K562 (cell line): Measurements from ENCODE around the gene TRANK1. TPM values are rescaled to one million over a fixed set of nuclear protein-coding genes. Genes with fewer than 3 reads are reported as not detected.

Experiments
- ATF7 ChIP-seq: fragments of 450-650 bp; IDR thresholded peaks from 2 replicates; pipeline ENCODE4 v1.7.1; 2014; ENCODE audit warnings: mild to moderate bottlenecking, moderate library complexity
- CC2D1A ChIP-seq: fragments of 450-650 bp; IDR thresholded peaks from 2 replicates; pipeline ENCODE4 v1.6.1; 2017; ENCODE audit warnings: mild to moderate bottlenecking
- ELF4 ChIP-seq: fragments of 450-650 bp; formaldehyde crosslinking; IDR thresholded peaks from 2 replicates; pipeline ENCODE4 v1.4.0; 2022; ENCODE audit warnings: missing genetic modification characterization
- ETV5 ChIP-seq: sonication (generic); formaldehyde crosslinking; IDR thresholded peaks from 2 replicates; pipeline ENCODE4 v1.4.0; 2020; ENCODE audit warnings: low read depth, mild to moderate bottlenecking, missing genetic modification reagents
- EZH2 ChIP-seq: IDR thresholded peaks from 2 replicates; pipeline ENCODE4 v1.6.1; 2012; ENCODE audit warnings: low read depth, mild to moderate bottlenecking, inconsistent platforms, low read length, borderline replicate concordance
- HEY1 ChIP-seq: fragments of 250-450 bp; sonication (Bioruptor Pico); IDR thresholded peaks from 2 replicates; pipeline ENCODE4 v1.5.0; 2020; ENCODE audit warnings: mild to moderate bottlenecking, moderate library complexity, borderline replicate concordance
- JUND ChIP-seq, 2 experiments: IDR thresholded peaks; 2 replicates in 1 of 2; 3 replicates in 1 of 2; pipeline ENCODE4 v1.6.1; 2011; ENCODE audit warnings: borderline replicate concordance in 2 of 2, low read depth in 2 of 2, low read length in 2 of 2, improper control_type of control experiment in 1 of 2, missing biosample characterization in 1 of 2, missing genetic modification characterization in 1 of 2, missing genetic modification reagents in 1 of 2
- L3MBTL2 ChIP-seq: fragments of 450-650 bp; IDR thresholded peaks from 2 replicates; pipeline ENCODE4 v1.6.1; 2016; ENCODE audit warnings: mild to moderate bottlenecking, moderate library complexity
- MAFG ChIP-seq: fragments of 450-650 bp; conservative IDR thresholded peaks from 2 replicates; pipeline ENCODE4 v1.6.1; 2016; ENCODE audit warnings: missing genetic modification characterization, missing compliant biosample characterization
- MTA3 ChIP-seq: fragments of 450-650 bp; formaldehyde crosslinking; IDR thresholded peaks from 2 replicates; pipeline ENCODE4 v1.6.1; 2017; ENCODE audit warnings: mild to moderate bottlenecking, borderline replicate concordance
- NR1H2 ChIP-seq: sonication (generic); formaldehyde crosslinking; IDR thresholded peaks from 2 replicates; pipeline ENCODE4 v1.4.0; 2020; ENCODE audit warnings: mild to moderate bottlenecking, missing genetic modification reagents
- RBBP5 ChIP-seq: fragments of 200-600 bp; sonication (generic); IDR thresholded peaks from 2 replicates; pipeline ENCODE4 v1.6.1; 2012; ENCODE audit warnings: borderline replicate concordance, mild to moderate bottlenecking, low read length, control low read depth, inconsistent platforms; ENCODE audit not compliant: insufficient read depth, poor library complexity, severe bottlenecking
- SMAD3 ChIP-seq: fragments of 450-650 bp; formaldehyde crosslinking; conservative IDR thresholded peaks from 2 replicates; pipeline ENCODE4 v1.4.0; 2020; ENCODE audit warnings: mild to moderate bottlenecking
- SMARCE1 ChIP-seq: fragments of 450-650 bp; IDR thresholded peaks from 2 replicates; pipeline ENCODE4 v1.7.1; 2016; ENCODE audit warnings: mild to moderate bottlenecking
- SNIP1 ChIP-seq: fragments of 450-650 bp; IDR thresholded peaks from 2 replicates; pipeline ENCODE4 v1.7.1; 2017; ENCODE audit warnings: low read depth, mild to moderate bottlenecking
- SP2 ChIP-seq: IDR thresholded peaks from 2 replicates; pipeline ENCODE4 v1.6.1; 2011; ENCODE audit warnings: mild to moderate bottlenecking, low read depth, low read length, moderate library complexity; ENCODE audit not compliant: poor library complexity, severe bottlenecking; ENCODE audit errors: extremely low read depth
- SRSF1 ChIP-seq: fragments of 200-400 bp; formaldehyde crosslinking; IDR thresholded peaks from 2 replicates; pipeline ENCODE4 v1.6.1; 2017; ENCODE audit warnings: mild to moderate bottlenecking, low read depth, low read length, moderate library complexity
- SRSF3 ChIP-seq: fragments of 200-400 bp; formaldehyde crosslinking; IDR thresholded peaks from 2 replicates; pipeline ENCODE4 v1.6.1; 2016; ENCODE audit warnings: mild to moderate bottlenecking, low read length, moderate library complexity; ENCODE audit not compliant: insufficient read depth
- SRSF7 ChIP-seq: fragments of 200-400 bp; formaldehyde crosslinking; optimal IDR thresholded peaks from 2 replicates; pipeline ENCODE3; 2017; ENCODE audit warnings: mild to moderate bottlenecking, low read depth, low read length
- TAL1 ChIP-seq: fragments of 450-650 bp; IDR thresholded peaks from 2 replicates; pipeline ENCODE4 v1.6.1; 2016; ENCODE audit warnings: mild to moderate bottlenecking
- TCFL5 ChIP-seq: fragments of 250-450 bp; sonication (Bioruptor Pico); conservative IDR thresholded peaks from 2 replicates; pipeline ENCODE4 v1.6.1; 2021; ENCODE audit warnings: mild to moderate bottlenecking, moderate library complexity, matching md5 sums
- ZKSCAN1 ChIP-seq: fragments of 150-350 bp; IDR thresholded peaks from 2 replicates; pipeline ENCODE4 v1.6.1; 2016; ENCODE audit warnings: low read depth, low read length
- ZNF57 ChIP-seq: fragments of 450-650 bp; formaldehyde crosslinking; IDR thresholded peaks from 2 replicates; pipeline ENCODE4 v1.4.0; 2020; ENCODE audit warnings: mild to moderate bottlenecking, moderate library complexity
- ZNF589 ChIP-seq: fragments of 200-800 bp; sonication (Bioruptor generic); IDR thresholded peaks from 2 replicates; pipeline ENCODE4 v1.6.1; 2016; ENCODE audit warnings: low read depth, missing genetic modification characterization, missing compliant biosample characterization
- polyA plus RNA-seq, 8 experiments: library from polyadenylated mRNA; depleted of rRNA in 4 of 8; stranded (reverse) in 5 of 8; unstranded in 3 of 8; fragments of >200 nt; fragmentation: Nextera tagmentation in 2 of 8; fragmentation: Illumina TruSeq in 1 of 8; extraction: Ambion mirVana in 2 of 8; extraction: Trizol in 1 of 8; gene quantifications; 2 replicates each; pipeline versions ENCODE4 v1.2.1 to v1.2.3, GENCODE V29; 2011 to 2014; ENCODE audit warnings: inconsistent platforms in 1 of 8, missing spikeins in 1 of 8
- total RNA-seq, 7 experiments: library from RNA; depleted of rRNA in 6 of 7; stranded (reverse); fragments of >200 nt in 6 of 7; fragmentation: Illumina TruSeq in 2 of 7; extraction: Trizol in 2 of 7; gene quantifications; 2 replicates each; pipeline versions ENCODE4 v1.2.1 to v1.2.3, GENCODE V29; 2011 to 2021; ENCODE audit warnings: low replicate concordance in 1 of 7
- TF ChIP-seq, protein P1 (sequence below): fragments of 450-650 bp; IDR thresholded peaks from 2 replicates; pipeline ENCODE4 v1.7.1; 2018; ENCODE audit warnings: mild to moderate bottlenecking, low read depth; ENCODE audit not compliant: partially characterized antibody
- TF ChIP-seq, protein P2 (sequence below): IDR thresholded peaks from 2 replicates; pipeline ENCODE4 v1.6.1; 2012; ENCODE audit warnings: low read depth, low read length, improper control_type of control experiment, borderline replicate concordance

The TRANK1 gene
- total and polyA plus RNA-seq, 9 of the 15 experiments (the other 6 are each of a cell fraction or from before 2014, with no cell fraction given), result 0.41 to 5.3 (median 2.1) TPM

DNA sequence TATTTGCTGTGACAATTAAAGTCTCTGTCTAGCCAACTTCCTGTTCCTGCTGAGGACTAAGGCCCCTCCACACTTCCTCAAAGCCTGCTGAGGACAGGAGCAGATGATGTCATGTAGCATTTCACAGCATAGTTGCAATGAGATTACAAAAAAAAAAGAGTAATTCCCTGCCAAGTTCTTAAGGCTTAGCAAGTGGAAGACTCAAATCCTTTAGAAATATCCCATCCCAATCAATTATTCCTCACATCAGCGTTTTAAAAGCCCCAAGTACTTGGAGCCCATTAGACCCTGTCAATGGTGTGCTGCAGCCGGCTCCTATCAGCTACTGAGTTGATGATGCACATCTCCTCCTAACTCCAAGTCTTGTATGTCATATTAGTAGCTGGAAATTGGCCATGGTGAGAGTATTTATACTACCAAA lies 51.7 kb downstream of the TRANK1 start (continued):
- TF ChIP-seq, protein P1, sequence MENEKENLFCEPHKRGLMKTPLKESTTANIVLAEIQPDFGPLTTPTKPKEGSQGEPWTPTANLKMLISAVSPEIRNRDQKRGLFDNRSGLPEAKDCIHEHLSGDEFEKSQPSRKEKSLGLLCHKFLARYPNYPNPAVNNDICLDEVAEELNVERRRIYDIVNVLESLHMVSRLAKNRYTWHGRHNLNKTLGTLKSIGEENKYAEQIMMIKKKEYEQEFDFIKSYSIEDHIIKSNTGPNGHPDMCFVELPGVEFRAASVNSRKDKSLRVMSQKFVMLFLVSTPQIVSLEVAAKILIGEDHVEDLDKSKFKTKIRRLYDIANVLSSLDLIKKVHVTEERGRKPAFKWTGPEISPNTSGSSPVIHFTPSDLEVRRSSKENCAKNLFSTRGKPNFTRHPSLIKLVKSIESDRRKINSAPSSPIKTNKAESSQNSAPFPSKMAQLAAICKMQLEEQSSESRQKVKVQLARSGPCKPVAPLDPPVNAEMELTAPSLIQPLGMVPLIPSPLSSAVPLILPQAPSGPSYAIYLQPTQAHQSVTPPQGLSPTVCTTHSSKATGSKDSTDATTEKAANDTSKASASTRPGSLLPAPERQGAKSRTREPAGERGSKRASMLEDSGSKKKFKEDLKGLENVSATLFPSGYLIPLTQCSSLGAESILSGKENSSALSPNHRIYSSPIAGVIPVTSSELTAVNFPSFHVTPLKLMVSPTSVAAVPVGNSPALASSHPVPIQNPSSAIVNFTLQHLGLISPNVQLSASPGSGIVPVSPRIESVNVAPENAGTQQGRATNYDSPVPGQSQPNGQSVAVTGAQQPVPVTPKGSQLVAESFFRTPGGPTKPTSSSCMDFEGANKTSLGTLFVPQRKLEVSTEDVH, result peak; percentile 40
- TF ChIP-seq SP2, result no peak
- no peak for TF ChIP-seq SMAD3
- peak; percentile 91 for TF ChIP-seq JUND (IDR thresholded peaks at IDR 0.05; ENCODE audit: borderline replicate concordance, low read depth, low read length)
- peak; percentile 97; the same call in 2 of the 3 replicates for TF ChIP-seq JUND (tag; IDR thresholded peaks at IDR 0.05; ENCODE audit: borderline replicate concordance, low read depth, low read length)
- no peak for TF ChIP-seq EZH2
- no peak for TF ChIP-seq NR1H2 (CRISPR knock-in tag)
- TF ChIP-seq SRSF7, result no peak
- peak; percentile 97 for TF ChIP-seq ATF7
- TF ChIP-seq RBBP5, result no peak
- no peak for TF ChIP-seq SNIP1
- no peak for TF ChIP-seq SRSF1
- TF ChIP-seq ETV5 (CRISPR knock-in tag), result peak; percentile 83
- TF ChIP-seq ZNF589, result 0 out of 2 replicates have a peak, but pooled peaks have one; percentile 24
- no peak for TF ChIP-seq CC2D1A
- TF ChIP-seq ELF4, result no peak
- no peak for TF ChIP-seq TCFL5 (CRISPR knock-in tag)
- TF ChIP-seq MAFG (tag), result 0 out of 2 replicates have a peak, but pooled peaks have one; percentile 61
- TF ChIP-seq TAL1, result no peak
- TF ChIP-seq MTA3, result peak; percentile 67; the same call in 1 of the 2 replicates
- TF ChIP-seq ZKSCAN1, result no peak
- TF ChIP-seq, protein P2, sequence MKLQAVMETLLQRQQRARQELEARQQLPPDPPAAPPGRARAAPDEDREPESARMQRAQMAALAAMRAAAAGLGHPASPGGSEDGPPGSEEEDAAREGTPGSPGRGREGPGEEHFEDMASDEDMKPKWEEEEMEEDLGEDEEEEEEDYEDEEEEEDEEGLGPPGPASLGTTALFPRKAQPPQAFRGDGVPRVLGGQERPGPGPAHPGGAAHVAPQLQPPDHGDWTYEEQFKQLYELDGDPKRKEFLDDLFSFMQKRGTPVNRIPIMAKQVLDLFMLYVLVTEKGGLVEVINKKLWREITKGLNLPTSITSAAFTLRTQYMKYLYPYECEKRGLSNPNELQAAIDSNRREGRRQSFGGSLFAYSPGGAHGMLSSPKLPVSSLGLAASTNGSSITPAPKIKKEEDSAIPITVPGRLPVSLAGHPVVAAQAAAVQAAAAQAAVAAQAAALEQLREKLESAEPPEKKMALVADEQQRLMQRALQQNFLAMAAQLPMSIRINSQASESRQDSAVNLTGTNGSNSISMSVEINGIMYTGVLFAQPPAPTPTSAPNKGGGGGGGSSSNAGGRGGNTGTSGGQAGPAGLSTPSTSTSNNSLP, result 0 out of 2 replicates have a peak, but pooled peaks have one; percentile 40
- TF ChIP-seq SRSF3, result no peak
- peak; percentile 39; the same call in 1 of the 2 replicates for TF ChIP-seq SMARCE1
- TF ChIP-seq L3MBTL2, result peak; percentile 37; the same call in 1 of the 2 replicates
- no peak for TF ChIP-seq ZNF57
- no peak for TF ChIP-seq HEY1 (CRISPR knock-in tag)
